SU-DHL-6 (cell line): ENCODE results near the gene TMIGD1.

Experiments
- CTCF ChIP-seq: fragments of 200-600 bp; sonication (generic); IDR thresholded peaks from one replicate; pipeline ENCODE4 v1.5.1; 2017; ENCODE audit warnings: antibody characterized with exemption, mild to moderate bottlenecking, low read length, moderate library complexity; ENCODE audit not compliant: insufficient read depth, poor library complexity, severe bottlenecking
- EZH2phosphoT487 ChIP-seq: fragments of 200-600 bp; sonication (generic), shearing (Covaris generic); conservative IDR thresholded peaks from 2 replicates; pipeline ENCODE4 v1.6.1; 2018; ENCODE audit warnings: mild to moderate bottlenecking, antibody characterized with exemption, low read length, moderate library complexity, mixed read lengths

- TF ChIP-seq CTCF = no peak
- TF ChIP-seq EZH2phosphoT487 = no peak
Observed at GRCh38 chr17:30312226-30312625, 21.6 kb downstream of the TMIGD1 start.
